ENCODE measurements around the gene MAP4K4. TPM values are rescaled to one million over a fixed set of nuclear protein-coding genes. Genes with fewer than 3 reads are reported as not detected.
"Not testable (repeated sequence)": the region's sequence is repeated elsewhere in the genome, so short reads cannot be mapped to it uniquely, and the experiment has no call there.

Gene MAP4K4
- total RNA-seq, 1 experiment from 2014 or later, result 2.7 TPM

GRCh38 chr2:101740555-101740964 lies 43.1 kb downstream of the MAP4K4 start:
- Histone ChIP-seq H3K4me2 (ENCODE audit: low read depth, low read length, poor library complexity, severe bottlenecking) (no peak overlapping the region), H2AFZ (ENCODE audit: low read length) (no peak overlapping the region), H4K20me1 (ENCODE audit: insufficient read depth, low read depth, low read length) (0 out of 2 replicates have a peak, but pooled peaks cover 3% of the 10 kb centered on the region), H3K9me3 (ENCODE audit: low read length) (no peaks in the 10 kb centered on the region), H3K79me2 (ENCODE audit: low read length) (no peaks in the 10 kb centered on the region), H3K27me3 (ENCODE audit: low read length) (no peaks in the 10 kb centered on the region), H3K4me1 (ENCODE audit: low read length) (no peaks in the 10 kb centered on the region), H3K27ac (ENCODE audit: low read length) (no peak overlapping the region), H3K4me3 (ENCODE audit: low read length) (no peak overlapping the region), H3K9ac (ENCODE audit: low read length) (no peak overlapping the region), H3K36me3 (ENCODE audit: insufficient read depth, low read length) (no peaks in the 10 kb centered on the region), H3K9me2 (replicated peaks; ENCODE audit: insufficient read depth, low read length) (no peaks in the 10 kb centered on the region)
- no peak for DNase-seq

- Histone ChIP-seq H3K4me3 (ENCODE audit: low read length) (no peak overlapping the region), H3K9ac (ENCODE audit: low read length) (no peak overlapping the region), H3K9me3 (ENCODE audit: low read length) (no peaks in the 10 kb centered on the region), H3K79me2 (ENCODE audit: low read length) (no peaks in the 10 kb centered on the region), H3K4me1 (ENCODE audit: low read length) (no peaks in the 10 kb centered on the region), H3K4me2 (ENCODE audit: low read depth, low read length, poor library complexity, severe bottlenecking) (no peak overlapping the region), H3K27ac (ENCODE audit: low read length) (no peak overlapping the region), H4K20me1 (ENCODE audit: insufficient read depth, low read depth, low read length) (0 out of 2 replicates have a peak, but pooled peaks cover 3% of the 10 kb centered on the region), H3K9me2 (replicated peaks; ENCODE audit: insufficient read depth, low read length) (no peaks in the 10 kb centered on the region), H3K36me3 (ENCODE audit: insufficient read depth, low read length) (no peaks in the 10 kb centered on the region), H3K27me3 (ENCODE audit: low read length) (no peaks in the 10 kb centered on the region), H2AFZ (ENCODE audit: low read length) (no peak overlapping the region)
- DNase-seq, result no peak
Observed at GRCh38 chr2:101741775-101742520, 44.4 kb downstream of the MAP4K4 start.

GRCh38 chr2:101742547-101742946 lies 45.0 kb downstream of the MAP4K4 start:
- no peaks in the 10 kb centered on the region for H3K9me2 ChIP-seq (replicated peaks; ENCODE audit: insufficient read depth, low read length)
- H3K9me3 ChIP-seq (ENCODE audit: low read length), result no peaks in the 10 kb centered on the region
- no peak overlapping the region for H3K4me2 ChIP-seq (ENCODE audit: low read depth, low read length, poor library complexity, severe bottlenecking)
- no peaks in the 10 kb centered on the region for H3K36me3 ChIP-seq (ENCODE audit: insufficient read depth, low read length)
- H3K27me3 ChIP-seq (ENCODE audit: low read length), result no peaks in the 10 kb centered on the region
- no peak overlapping the region for H2AFZ ChIP-seq (ENCODE audit: low read length)
- H3K79me2 ChIP-seq (ENCODE audit: low read length), result no peaks in the 10 kb centered on the region
- no peaks in the 10 kb centered on the region for H3K4me1 ChIP-seq (ENCODE audit: low read length)
- 0 out of 2 replicates have a peak, but pooled peaks cover 3% of the 10 kb centered on the region for H4K20me1 ChIP-seq (ENCODE audit: insufficient read depth, low read depth, low read length)
- no peak overlapping the region for H3K9ac ChIP-seq (ENCODE audit: low read length)
- DNase-seq, result no peak
- no peak overlapping the region for H3K27ac ChIP-seq (ENCODE audit: low read length)
- no peak overlapping the region for H3K4me3 ChIP-seq (ENCODE audit: low read length)

GRCh38 chr2:101743288-101743687 lies 45.8 kb downstream of the MAP4K4 start:
- Histone ChIP-seq H3K9me2 (replicated peaks; ENCODE audit: insufficient read depth, low read length) (no peaks in the 10 kb centered on the region), H3K4me3 (ENCODE audit: low read length) (no peak overlapping the region), H4K20me1 (ENCODE audit: insufficient read depth, low read depth, low read length) (0 out of 2 replicates have a peak, but pooled peaks cover 3% of the 10 kb centered on the region), H3K79me2 (ENCODE audit: low read length) (no peaks in the 10 kb centered on the region), H3K27me3 (ENCODE audit: low read length) (no peaks in the 10 kb centered on the region), H3K36me3 (ENCODE audit: insufficient read depth, low read length) (no peaks in the 10 kb centered on the region), H2AFZ (ENCODE audit: low read length) (no peak overlapping the region), H3K9ac (ENCODE audit: low read length) (no peak overlapping the region), H3K9me3 (ENCODE audit: low read length) (no peaks in the 10 kb centered on the region), H3K4me1 (ENCODE audit: low read length) (no peaks in the 10 kb centered on the region), H3K4me2 (ENCODE audit: low read depth, low read length, poor library complexity, severe bottlenecking) (no peak overlapping the region), H3K27ac (ENCODE audit: low read length) (no peak overlapping the region)
- no peak for DNase-seq

GRCh38 chr2:101744832-101745231 lies 47.3 kb downstream of the MAP4K4 start:
- Histone ChIP-seq H3K27ac (ENCODE audit: low read length) (no peak overlapping the region), H3K4me1 (ENCODE audit: low read length) (no peaks in the 10 kb centered on the region), H3K4me2 (ENCODE audit: low read depth, low read length, poor library complexity, severe bottlenecking) (no peak overlapping the region), H3K27me3 (ENCODE audit: low read length) (no peaks in the 10 kb centered on the region), H3K9me3 (ENCODE audit: low read length) (no peaks in the 10 kb centered on the region), H2AFZ (ENCODE audit: low read length) (no peak overlapping the region), H3K9me2 (replicated peaks; ENCODE audit: insufficient read depth, low read length) (no peaks in the 10 kb centered on the region), H3K79me2 (ENCODE audit: low read length) (no peaks in the 10 kb centered on the region), H3K36me3 (ENCODE audit: insufficient read depth, low read length) (no peaks in the 10 kb centered on the region), H3K9ac (ENCODE audit: low read length) (no peak overlapping the region), H3K4me3 (ENCODE audit: low read length) (no peak overlapping the region), H4K20me1 (ENCODE audit: insufficient read depth, low read depth, low read length) (no peaks in the 10 kb centered on the region)
- DNase-seq, result peak; percentile 31

GRCh38 chr2:101745711-101746694 lies 48.5 kb downstream of the MAP4K4 start:
- peak; percentile 15 for DNase-seq
- Histone ChIP-seq H3K79me2 (ENCODE audit: low read length) (no peaks in the 10 kb centered on the region), H3K9me3 (ENCODE audit: low read length) (no peaks in the 10 kb centered on the region), H3K4me2 (ENCODE audit: low read depth, low read length, poor library complexity, severe bottlenecking) (no peak overlapping the region), H3K4me3 (ENCODE audit: low read length) (no peak overlapping the region), H3K27me3 (ENCODE audit: low read length) (no peaks in the 10 kb centered on the region), H2AFZ (ENCODE audit: low read length) (no peak overlapping the region), H3K4me1 (ENCODE audit: low read length) (no peaks in the 10 kb centered on the region), H3K9me2 (replicated peaks; ENCODE audit: insufficient read depth, low read length) (no peaks in the 10 kb centered on the region), H3K9ac (ENCODE audit: low read length) (no peak overlapping the region), H3K27ac (ENCODE audit: low read length) (no peak overlapping the region), H3K36me3 (ENCODE audit: insufficient read depth, low read length) (no peaks in the 10 kb centered on the region), H4K20me1 (ENCODE audit: insufficient read depth, low read depth, low read length) (no peaks in the 10 kb centered on the region)

GRCh38 chr2:101748000-101748399 lies 50.5 kb downstream of the MAP4K4 start:
- Histone ChIP-seq H3K27ac (ENCODE audit: low read length) (no peak overlapping the region), H3K9ac (ENCODE audit: low read length) (no peak overlapping the region), H3K9me3 (ENCODE audit: low read length) (no peaks in the 10 kb centered on the region), H2AFZ (ENCODE audit: low read length) (no peak overlapping the region), H3K36me3 (ENCODE audit: insufficient read depth, low read length) (no peaks in the 10 kb centered on the region), H3K4me2 (ENCODE audit: low read depth, low read length, poor library complexity, severe bottlenecking) (no peak overlapping the region), H3K4me3 (ENCODE audit: low read length) (no peak overlapping the region), H3K79me2 (ENCODE audit: low read length) (no peaks in the 10 kb centered on the region), H3K4me1 (ENCODE audit: low read length) (no peaks in the 10 kb centered on the region), H3K9me2 (replicated peaks; ENCODE audit: insufficient read depth, low read length) (no peaks in the 10 kb centered on the region), H4K20me1 (ENCODE audit: insufficient read depth, low read depth, low read length) (no peaks in the 10 kb centered on the region), H3K27me3 (ENCODE audit: low read length) (no peaks in the 10 kb centered on the region)
- peak; percentile 9 for DNase-seq

- not testable (repeated sequence) for H3K9me3 ChIP-seq (ENCODE audit: low read length); H3K27ac ChIP-seq (ENCODE audit: low read length); H3K9ac ChIP-seq (ENCODE audit: low read length); H2AFZ ChIP-seq (ENCODE audit: low read length); H3K27me3 ChIP-seq (ENCODE audit: low read length); H3K4me1 ChIP-seq (ENCODE audit: low read length); H3K36me3 ChIP-seq (ENCODE audit: insufficient read depth, low read length); H3K79me2 ChIP-seq (ENCODE audit: low read length); H3K4me3 ChIP-seq (ENCODE audit: low read length); H4K20me1 ChIP-seq (ENCODE audit: insufficient read depth, low read depth, low read length); H3K9me2 ChIP-seq (replicated peaks; ENCODE audit: insufficient read depth, low read length); H3K4me2 ChIP-seq (ENCODE audit: low read depth, low read length, poor library complexity, severe bottlenecking); DNase-seq
Observed at GRCh38 chr2:101748462-101748861, 51.0 kb downstream of the MAP4K4 start.
